Erythroblast (primary cell): ENCODE measurements around the gene IL20RB.

ENCODE experiments used
- GATA1 ChIP-seq: IDR thresholded peaks from 2 replicates; pipeline ENCODE4 v1.6.1; 2011; ENCODE audit warnings: low read depth, mild to moderate bottlenecking, control low read depth, low read length, moderate library complexity
- POLR2A ChIP-seq: IDR thresholded peaks from 2 replicates; pipeline ENCODE4 v1.6.1; 2011; ENCODE audit warnings: mild to moderate bottlenecking, low read length

DNA sequence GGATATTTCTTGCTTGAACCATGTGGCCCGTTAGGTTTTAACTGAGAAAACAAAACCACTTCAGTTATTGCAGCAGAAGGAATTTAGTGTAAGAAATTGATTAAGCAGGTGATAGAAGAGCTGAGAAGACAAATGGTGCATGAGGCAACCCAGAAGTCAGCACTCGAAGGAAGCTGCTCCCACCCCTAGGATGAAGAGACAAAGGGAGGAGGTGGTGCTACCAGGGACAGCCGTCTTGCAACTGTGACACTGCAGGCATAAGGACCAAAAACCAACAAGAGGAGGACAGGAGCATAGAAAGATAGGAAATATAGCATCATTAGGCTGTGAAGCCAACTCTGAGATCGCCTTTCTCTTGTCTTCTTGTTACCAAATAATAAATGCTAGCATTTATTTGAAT is 89.0 kb downstream of the IL20RB start:
- TF ChIP-seq POLR2A: no peak
- TF ChIP-seq GATA1: no peak
